ENCODE results near the gene TSPAN9.

Gene TSPAN9

DNA sequence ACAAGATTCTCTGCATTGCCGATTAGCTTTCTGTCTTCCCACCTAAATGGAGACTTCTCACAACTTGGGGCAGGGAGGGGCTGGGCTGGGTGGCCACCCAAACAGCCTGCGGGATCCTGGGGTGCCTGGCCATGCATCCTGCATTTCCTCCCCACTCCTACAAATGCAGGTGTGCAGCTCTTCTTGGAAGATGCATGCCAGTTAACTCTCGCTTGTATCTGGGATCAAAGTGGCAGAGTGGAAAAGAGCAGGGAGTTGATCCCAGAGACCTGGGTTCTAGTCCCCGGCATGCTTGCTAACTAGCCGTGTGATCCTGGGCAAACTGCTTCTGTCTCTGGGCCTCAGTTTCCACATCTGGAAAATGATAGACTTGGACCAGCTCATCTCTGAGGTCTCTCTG, 136.6 kb downstream of the TSPAN9 start:
- no peak for DNase-seq

DNA sequence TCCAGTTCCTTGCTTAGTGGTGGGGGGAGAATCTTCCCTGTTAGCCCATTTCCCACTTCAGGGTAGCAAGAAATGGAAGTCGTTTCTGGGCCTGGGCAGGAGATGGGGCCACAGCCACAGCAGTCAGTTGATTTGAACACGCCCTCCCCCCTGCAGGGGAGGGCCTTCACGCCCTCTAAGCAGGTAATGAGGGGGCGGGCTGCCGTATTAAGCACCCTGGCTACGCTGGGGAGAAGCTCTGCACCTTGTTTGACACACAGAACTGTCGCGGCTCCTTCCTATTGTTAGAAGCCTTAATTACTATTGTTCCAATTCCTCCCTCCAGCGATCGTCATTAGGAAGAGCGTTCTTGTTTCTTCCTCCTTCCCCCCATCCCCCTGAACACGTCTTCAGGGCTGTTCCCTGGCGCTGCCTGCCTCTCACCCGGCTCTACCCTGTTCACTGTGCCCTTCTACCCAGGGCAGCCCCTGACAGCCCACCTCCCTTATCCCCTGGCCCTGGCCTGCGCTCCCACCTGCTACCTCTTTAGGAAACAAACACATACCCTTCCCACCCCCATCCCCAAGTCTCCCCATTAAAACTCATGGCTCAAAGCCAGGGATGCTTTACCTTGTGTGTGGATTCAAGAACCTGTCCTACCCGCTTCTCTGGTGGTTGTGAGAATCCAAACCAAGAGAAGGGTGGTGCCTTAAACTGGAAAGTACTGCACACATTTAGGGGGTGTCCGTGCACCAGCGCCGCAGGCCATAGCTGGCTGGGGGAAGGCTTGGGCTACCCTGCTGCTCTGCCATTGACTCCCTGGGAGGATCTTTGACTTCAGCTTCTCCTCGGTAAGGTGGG, 137.6 kb downstream of the TSPAN9 start:
- no peak for DNase-seq

DNA sequence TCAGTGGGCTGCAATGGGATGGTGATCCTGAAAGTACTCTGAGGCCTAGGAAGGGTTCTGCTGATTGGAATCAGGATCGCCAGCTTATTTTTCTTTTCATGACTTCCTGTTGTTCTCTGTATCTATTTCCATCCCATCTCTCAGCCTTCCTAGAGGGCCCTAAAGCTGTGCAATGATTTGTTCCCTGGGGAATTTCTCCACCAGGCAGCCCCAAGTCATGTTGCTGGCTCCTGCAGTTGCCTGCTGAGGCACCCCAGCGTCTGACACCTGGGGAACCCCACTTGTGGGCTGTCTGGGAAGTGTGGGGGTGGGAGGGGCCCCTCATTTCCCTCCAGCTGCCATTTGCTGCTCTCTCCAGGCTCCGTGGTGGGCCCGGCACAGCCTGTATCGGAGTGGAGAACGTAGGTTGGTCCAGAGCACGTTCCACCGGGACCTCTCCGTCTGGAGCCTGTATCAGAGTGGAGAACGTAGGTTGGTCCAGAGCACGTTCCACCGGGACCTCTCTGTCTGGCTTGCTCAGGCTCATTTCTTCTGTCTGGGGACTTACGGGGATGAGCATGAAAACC, 138.3 kb downstream of the TSPAN9 start:
- no peak for DNase-seq

DNA sequence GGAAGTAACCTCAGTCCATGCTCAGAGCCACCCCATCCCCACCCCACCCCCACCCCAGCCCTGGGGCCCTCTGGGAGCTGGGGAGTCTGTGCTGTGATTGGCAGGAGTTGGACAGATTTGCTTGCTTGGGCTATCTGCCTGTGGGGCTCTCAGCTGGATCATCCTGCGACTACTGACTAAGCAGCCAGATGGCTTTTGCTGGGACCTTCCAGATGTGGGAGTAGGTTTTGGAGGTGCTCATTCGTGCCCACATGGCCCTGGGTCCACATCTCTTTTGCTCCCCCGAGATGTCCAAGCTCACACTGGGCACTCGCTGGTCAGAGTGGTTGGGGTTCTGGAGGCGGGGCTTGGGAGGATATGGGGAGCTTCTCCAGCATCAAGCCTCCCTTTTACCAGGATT, 138.9 kb downstream of the TSPAN9 start:
- no peak for DNase-seq

DNA sequence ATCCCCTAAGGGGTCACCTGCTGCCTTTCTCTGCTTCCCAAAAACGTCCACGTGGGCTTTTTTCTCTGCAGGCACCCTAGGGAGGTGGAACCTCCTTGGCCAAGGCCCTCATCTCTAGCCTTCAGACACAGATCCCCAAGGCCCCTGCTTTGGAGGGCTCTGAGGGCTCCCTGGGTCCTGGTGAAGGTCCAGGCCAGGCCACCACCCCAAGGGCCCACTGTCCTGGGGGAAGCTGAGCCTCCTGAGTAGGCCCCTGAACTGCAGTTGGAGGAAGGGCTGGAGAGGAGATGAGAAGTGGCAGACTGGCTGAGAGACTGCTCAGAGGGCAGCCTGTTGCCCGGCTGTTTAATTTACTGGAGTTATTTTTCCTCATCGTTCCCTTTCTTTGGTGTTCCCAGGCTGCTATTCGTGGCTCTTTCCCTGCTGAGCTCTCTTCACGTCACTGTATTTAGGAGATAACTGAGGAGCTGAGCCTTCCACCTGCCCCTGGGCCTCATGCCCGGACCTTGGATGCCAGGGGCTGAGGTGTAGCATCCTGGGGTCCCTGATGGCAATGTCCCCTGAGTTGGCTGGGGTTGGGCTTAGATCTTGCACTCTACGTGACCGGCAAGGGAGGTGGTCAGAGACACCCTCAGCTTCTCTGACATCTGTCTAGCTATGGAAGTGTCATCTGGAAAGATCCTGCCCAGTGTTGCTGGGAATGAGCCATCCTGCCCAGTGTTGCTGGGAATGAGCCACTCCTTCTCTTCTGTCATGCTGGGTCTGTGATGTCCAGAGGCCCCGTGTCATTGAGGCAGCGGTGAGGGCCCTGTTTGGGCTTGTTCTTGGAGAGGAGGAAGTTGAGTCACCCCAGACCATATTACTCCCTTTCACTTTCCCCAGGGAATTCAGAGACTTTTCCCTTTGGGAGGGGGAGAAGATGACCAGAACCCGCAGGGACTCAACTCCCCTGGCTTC, 139.8 kb downstream of the TSPAN9 start:
- no peak for DNase-seq

- no peak for DNase-seq
These were observed 140.5 kb downstream of the TSPAN9 start for GRCh38 chr12:3217683-3218079.

GRCh38 chr12:3218228-3219171, 141.3 kb downstream of the TSPAN9 start:
- DNase-seq: no peak

DNA sequence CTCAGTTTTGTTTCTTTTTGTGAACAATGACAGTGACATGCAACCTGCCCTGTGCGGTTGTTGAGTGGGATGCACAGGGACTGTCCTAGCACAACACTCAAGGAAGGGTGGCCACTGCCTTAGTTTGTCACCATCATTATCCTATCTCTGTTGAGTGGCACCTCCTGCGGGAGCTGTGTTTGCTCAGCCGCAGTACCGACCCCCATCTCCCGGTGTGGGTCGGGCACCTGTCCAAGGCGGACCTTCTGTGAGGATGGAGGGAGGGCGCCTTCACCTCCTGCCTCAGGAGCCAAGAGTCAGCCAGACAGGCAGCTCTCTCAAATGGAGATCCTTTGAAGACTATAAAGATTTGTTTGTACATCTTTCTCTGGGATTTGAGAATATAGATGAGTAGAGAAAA, 142.1 kb downstream of the TSPAN9 start:
- DNase-seq: no peak

DNA sequence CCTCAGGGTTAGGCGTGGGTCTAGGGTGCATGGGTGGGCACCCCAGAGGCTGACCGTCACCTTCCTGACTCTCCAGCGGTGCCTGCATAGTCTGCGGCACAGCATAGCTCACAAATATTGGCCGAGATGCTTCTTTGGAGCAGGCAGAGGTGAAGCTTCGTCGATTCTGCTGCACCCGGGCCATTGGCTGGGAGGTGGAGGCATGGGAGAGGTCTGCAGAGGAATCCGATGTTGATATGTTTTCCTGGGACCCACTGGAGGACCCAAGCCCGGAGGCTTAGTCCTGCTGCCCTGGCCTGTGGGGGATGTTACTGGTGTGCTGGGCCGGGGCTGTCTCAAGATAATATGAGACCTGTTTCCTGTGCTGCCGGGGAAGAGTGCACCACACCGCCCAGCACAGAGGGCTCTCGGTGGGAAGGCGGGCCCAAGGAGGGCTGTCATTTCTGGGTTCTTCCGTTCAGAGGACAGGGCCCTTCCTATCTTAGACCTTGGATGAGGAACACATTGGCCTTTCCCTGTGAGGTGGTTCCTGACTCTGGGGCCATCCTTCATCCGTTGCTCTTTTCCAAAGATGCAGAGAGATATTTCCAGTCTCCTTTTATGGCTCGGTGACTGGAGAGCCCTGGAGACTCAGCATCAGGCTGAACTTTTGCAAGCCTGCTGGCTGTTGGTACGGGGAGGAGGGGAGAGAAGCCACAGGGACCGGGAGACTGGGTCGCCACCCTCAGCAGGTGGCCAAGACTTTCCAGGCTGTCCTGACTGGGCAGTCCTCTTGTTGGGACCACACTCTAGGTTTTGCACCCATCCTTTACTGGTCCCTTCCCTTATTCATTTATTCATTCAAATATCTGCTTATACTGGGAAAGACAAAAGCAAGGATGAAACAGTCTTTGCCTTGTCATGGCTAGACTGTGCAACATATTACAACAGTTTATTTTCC, 143.5 kb downstream of the TSPAN9 start:
- no peak for DNase-seq

GRCh38 chr12:3222306-3222705, 145.1 kb downstream of the TSPAN9 start:
- no peak for DNase-seq

DNA sequence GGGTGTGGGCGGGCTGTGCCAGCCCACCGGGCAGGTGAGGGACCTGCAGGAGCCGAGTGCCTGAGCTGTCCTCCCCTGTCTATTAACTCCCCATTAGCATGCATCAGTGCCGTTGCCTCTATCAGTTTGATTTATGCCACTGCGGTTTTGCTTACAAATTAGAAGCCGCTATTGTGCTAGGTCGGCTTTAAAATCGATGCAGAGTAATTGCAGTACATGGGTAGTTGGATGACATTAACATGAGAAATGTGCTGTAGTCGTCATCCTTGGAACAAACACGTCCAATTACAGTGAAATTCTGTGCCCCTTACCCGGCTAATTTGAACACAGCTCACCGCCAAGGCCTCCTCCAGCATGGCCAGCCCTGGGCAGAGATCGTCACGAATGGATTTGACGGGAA, 145.8 kb downstream of the TSPAN9 start:
- DNase-seq: no peak

DNA sequence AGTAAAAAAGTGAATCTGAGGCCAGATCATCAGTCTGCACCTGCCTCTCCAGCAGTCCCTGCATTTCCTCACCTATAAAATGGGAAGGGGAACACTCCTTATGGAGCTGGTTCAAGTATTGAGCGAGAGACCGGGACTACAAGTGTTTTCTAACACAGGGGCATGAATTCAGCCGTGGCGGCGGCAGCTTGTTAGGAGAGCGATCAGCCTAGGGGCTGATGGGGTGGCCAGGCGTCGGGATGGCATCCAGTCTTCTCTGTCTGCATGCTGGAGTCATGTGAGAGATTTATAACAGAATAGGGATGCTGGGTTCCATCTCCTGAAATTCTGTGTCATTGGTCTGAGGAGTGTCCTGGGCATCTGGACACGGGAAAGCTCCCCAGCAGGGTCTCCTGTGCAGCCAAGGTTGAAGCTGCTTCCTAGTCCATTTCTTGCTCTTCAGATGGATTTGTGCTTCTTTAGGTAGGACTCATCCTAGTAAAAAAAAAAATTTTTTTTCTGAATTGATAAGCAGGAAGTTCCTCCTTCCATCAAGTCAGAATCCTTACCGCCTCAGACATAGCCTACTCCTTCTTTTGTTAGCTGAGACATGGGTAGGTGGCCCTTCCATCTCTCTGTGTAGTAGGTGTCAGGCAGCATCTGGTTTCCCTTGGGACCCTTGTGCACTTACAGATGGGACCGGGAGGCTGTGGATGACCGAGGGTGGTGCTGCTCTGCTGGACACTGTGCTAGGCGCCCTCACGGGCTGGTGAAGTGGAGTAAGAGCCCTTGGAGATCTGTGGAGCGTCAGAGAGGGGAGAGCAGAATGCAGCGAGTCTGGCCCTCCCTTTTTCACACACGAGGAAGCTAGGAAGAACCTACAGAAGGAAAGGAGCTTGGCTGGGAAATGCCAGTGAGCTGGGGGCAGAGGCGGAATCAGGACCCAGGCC, 146.7 kb downstream of the TSPAN9 start:
- DNase-seq: no peak

DNA sequence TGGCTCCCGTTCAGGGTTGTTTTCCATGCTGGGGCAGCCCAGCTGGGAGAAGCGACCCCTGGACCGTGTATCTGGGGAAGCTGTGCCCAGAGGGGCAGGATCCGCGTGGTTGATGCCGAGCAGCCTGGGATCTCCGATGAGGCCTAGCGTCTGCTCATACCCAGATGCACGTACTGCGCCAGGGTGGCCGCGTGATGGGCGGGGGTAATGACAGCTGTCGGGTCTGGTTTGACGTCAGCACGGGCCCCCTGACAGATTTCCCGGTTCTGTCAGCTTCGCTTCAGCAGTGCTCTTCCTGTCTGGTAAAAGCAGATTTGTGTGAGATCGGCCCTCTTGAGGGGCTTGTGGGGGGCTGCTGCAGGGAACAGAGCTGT, 147.3 kb downstream of the TSPAN9 start:
- no peak for DNase-seq

DNA sequence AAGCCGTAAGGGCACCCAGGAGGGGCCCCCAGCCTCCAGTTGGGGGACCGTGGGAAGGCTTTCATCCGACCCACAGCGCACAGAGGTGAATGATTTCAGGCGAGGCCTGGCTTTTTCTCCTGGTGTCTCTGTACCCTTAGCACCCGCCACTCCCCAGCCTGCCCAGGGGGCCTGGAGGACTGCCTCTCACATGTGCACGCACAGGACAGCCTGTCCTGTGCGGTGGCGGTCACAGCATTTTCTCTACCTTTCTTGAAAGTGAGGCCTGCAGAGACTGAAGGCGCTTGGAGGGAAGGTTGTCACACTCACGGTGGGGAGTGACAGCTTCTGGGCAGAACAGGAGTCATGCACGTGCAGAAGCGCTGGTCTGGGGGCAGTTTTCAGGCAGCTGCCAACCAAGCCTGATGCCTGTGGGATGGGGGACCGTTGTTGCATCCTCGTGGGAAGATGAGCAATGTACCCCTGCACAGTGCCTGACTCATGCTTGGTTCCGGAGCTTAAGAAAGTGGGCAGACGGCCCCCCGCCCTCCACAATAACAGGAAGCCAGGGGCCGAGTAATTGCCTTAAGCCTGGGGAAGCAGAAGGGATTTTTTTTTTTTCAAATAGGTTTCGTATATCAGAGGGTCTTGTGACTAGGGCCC, 148.1 kb downstream of the TSPAN9 start:
- DNase-seq: no peak

GRCh38 chr12:3225796-3226180, 148.6 kb downstream of the TSPAN9 start:
- DNase-seq: no peak

DNA sequence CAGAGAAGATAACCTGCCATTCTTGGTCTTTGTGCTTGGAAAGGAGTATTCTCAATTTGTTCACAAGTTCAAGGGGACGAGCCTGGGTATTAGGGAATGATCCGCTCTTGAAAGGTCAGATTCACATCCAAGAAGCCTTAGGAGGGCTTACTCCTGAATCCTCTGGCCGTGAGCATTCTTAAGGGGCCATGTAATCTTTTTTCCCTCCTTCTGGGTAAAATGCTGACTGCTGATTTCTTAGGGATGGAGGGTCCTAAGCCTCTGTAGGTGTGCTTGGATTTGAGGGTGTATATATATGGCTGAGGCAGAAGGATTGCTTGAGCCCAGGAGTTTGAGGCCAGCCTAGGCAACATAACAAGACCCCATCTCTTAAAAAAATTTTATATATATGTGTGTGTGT, 149.1 kb downstream of the TSPAN9 start:
- no peak for DNase-seq

DNA sequence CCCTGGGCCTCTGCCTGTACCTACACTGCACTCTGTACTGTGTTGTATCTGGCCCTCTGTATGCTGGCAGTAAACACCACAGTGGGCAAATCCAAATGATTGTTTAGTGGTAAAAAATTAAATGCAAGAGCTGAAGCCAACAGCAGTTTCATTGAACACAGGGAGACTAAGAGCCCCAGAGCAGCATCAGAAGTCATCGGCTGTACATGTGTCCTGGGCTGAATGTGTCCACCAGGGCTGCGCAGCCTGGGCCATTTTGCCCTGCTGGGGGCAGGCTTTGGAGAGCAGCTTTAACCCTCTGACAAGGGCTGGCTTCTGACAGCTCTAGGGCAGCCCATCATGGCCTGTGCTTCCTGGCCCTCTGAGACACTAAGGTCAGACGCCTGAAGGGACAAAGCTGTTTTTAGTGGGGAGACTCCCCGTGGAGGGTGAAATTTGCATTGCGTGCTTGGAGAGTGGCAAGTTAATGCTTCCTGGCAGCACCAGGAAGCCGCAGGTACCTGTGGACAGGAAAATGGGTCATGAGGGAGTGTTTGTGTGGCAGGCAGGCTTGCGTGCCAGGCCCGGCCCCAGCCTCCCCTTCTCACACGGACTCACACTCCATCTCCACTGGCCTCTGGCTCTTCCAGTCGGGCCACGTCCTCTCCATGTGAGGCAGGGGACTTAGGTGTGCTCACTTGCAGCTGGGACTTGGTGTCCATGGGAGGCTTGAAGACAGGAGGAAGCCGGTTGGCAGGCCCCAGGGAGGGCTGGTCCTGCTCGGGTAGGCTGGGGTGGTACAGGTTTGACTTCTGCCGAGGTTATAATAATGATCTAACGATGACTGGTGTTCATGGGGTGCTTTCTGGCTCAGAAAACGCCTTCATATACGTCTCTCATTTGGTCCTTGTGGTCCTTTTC, 150.1 kb downstream of the TSPAN9 start:
- no peak for DNase-seq

DNA sequence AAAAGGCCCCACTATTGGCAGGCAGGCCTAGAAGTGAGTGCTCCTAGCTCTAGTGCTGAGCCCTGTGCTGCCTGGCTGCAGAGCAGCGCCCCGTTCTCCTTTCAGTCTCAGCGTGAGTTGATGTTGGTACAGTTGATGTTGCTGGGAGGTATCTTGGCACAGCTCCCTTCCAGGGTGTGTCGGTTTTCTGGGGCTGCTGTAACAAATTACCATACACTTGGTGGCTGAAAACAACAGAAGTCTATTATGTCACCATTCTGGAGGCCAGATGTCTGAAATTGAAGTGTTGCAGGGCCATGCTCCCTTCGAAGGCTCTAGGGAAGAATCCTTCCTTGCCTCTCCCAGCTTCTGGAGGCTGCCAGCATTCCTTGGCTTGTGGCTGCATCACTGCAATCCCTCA, 151.4 kb downstream of the TSPAN9 start:
- DNase-seq: no peak

- no peak for DNase-seq
These were observed 152.4 kb downstream of the TSPAN9 start for GRCh38 chr12:3229577-3229976.
